SK-N-MC (cell line): ENCODE results near the gene ARFGEF2.

Source experiments
- DNase-seq: peaks from one replicate; pipeline ENCODE4 v3.0.0-alpha.2; 2011; ENCODE audit warnings: low read depth, low spot score
- H3K27ac ChIP-seq: fragments of 200-600 bp; sonication (generic); 2 replicates; pipeline ENCODE4 v1.5.1; 2016; ENCODE audit warnings: mixed run types
- H3K36me3 ChIP-seq: fragments of 200-600 bp; sonication (generic); 2 replicates; pipeline ENCODE4 v1.6.1; 2017; ENCODE audit warnings: antibody characterized with exemption, low read length, mixed read lengths; ENCODE audit not compliant: insufficient read depth
- H3K4me3 ChIP-seq: fragments of 200-600 bp; sonication (generic); 2 replicates; pipeline ENCODE4 v1.5.1; 2016
- H3K9ac ChIP-seq: fragments of 200-600 bp; sonication (generic); 2 replicates; pipeline ENCODE4 v1.8.0; 2017; ENCODE audit warnings: mixed run types, mixed read lengths; ENCODE audit not compliant: insufficient read length
- H3K9me3 ChIP-seq: fragments of 200-600 bp; sonication (generic); 2 replicates; pipeline ENCODE4 v1.6.1; 2017; ENCODE audit warnings: low read depth, mild to moderate bottlenecking, antibody characterized with exemption, low read length, moderate library complexity, mixed read lengths
- EZH2 ChIP-seq: fragments of 200-600 bp; sonication (generic); IDR thresholded peaks from one replicate; pipeline ENCODE4 v1.6.1; 2017; ENCODE audit warnings: antibody characterized with exemption
- FOXP2 ChIP-seq: optimal IDR thresholded peaks from 2 replicates; pipeline ENCODE3; 2011; ENCODE audit warnings: mild to moderate bottlenecking, moderate library complexity; ENCODE audit not compliant: insufficient read depth; ENCODE audit errors: extremely low read length, control extremely low read depth
- POLR2AphosphoS5 ChIP-seq: IDR thresholded peaks from 2 replicates; pipeline ENCODE4 v1.6.1; 2012; ENCODE audit warnings: mild to moderate bottlenecking, low read depth, low read length, borderline replicate concordance

Gene ARFGEF2

DNA sequence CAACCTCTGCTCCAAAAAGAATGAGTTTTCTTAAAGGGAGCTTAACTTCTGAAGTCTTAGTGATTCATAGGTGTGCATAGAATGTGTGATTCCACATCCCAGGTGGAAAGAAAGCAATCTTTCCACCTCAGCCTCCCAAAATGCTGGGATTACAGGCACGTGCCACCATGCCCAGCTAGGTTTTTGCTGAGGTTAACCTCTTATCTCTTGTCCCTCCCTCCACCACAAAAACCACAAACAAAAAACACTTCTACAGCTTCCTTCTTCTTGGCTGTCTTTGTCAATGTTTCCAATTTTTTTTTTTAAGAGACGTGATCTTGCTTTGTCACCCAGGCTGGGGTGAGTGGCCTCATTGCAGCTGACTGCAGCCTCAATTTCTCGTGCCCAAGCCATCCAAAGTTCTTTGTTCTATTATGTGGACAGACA lies 116.5 kb downstream of the ARFGEF2 start:
- peaks cover 20% of the 10 kb centered on the region for H3K36me3 ChIP-seq
- TF ChIP-seq POLR2AphosphoS5 = no peak
- no peak for TF ChIP-seq EZH2
- no peak for TF ChIP-seq FOXP2
- DNase-seq = no peak
- H3K27ac ChIP-seq = no peak overlapping the region
- H3K4me3 ChIP-seq = no peak overlapping the region
- no peak overlapping the region for H3K9ac ChIP-seq
- H3K9me3 ChIP-seq = no peaks in the 10 kb centered on the region

DNA sequence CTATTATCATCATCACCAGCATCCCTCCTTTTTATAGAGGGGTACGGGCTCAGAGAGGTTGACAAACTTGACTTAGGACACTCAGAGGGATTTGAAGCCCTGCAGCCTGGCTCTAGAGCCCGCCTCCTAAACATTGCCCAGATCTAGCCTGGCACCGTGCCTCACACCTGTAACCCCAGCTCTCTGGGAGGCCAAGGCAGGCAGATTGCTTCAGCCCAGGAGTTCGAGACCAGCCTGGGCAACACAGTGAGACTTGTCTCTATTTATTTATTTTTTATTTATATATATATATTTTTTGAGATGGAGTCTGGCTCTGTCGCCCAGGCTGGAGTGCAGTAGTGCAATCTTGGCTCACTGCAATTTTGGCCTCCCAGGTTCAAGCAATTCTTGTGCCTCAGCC lies 118.3 kb downstream of the ARFGEF2 start:
- TF ChIP-seq EZH2 (no peak), POLR2AphosphoS5 (no peak), FOXP2 (no peak)
- H3K27ac ChIP-seq = no peak overlapping the region
- no peak overlapping the region for H3K4me3 ChIP-seq
- no peak for DNase-seq
- peaks cover 4% of the 10 kb centered on the region; the same call in 1 of the 2 replicates for H3K36me3 ChIP-seq
- H3K9ac ChIP-seq = no peak overlapping the region
- H3K9me3 ChIP-seq = no peaks in the 10 kb centered on the region

DNA sequence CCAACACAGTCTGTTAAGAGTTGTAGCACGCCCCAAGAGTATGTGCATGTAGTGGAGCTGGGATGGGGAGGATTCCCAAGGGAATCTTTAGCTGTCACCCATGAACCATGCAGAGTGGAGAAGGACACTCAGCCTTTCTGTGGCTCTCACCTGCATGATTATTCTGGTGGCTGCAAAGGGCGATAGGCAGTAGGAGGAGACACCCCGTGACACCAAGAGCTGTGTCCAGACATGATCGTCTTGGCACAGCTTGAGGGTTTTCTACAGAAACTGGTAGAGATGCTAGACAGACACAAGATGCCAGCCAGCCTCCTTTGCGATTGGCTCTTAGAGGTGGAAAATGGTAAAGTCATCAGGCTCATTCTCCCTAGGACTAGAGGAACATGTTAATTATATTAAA lies 121.5 kb downstream of the ARFGEF2 start:
- TF ChIP-seq FOXP2 (no peak), POLR2AphosphoS5 (no peak), EZH2 (no peak)

DNA sequence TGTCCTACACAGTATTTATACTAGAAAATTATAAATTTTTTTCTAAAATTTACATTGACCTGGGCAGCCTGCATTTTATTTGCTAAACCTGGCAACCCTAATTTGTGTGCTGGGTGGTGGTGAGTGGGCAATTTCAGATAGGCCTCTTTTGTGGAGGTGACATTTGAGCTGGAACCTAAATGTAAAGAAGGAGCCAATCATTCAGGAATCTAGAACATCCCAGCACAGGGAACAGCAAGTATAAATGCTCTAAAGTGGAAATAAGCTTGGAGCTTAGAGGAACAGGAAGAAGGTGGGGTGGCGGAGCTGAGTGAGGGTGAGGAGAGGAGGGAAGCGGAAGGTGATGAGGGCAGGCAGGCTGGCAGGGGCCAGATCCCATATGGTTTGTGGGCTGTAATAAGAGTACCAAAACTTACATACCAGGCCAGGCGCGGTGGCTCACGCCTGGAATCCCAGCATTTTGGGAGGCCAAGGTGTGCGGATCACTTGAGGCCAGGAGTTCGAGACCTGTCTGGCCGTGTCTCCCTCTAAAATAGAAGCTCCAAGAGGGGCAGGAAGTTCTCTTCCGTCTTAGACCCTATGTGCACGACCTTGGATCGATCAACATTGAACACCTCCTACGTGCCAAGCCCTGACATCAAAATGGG lies 124.1 kb downstream of the ARFGEF2 start:
- peak overlapping the region; percentile 100 for H3K4me3 ChIP-seq
- H3K36me3 ChIP-seq = peaks cover 28% of the 10 kb centered on the region
- peak overlapping the region; percentile 85 for H3K27ac ChIP-seq
- no peaks in the 10 kb centered on the region for H3K9me3 ChIP-seq
- no peak for TF ChIP-seq POLR2AphosphoS5
- TF ChIP-seq FOXP2 = no peak
- TF ChIP-seq EZH2 = no peak
- H3K9ac ChIP-seq = peak overlapping the region; percentile 99
- DNase-seq = no peak

More for the DNA sequence above, 121.5 kb downstream of the ARFGEF2 start:
- H3K9ac ChIP-seq = no peak overlapping the region
- H3K36me3 ChIP-seq = peaks cover 4% of the 10 kb centered on the region
- H3K4me3 ChIP-seq = no peak overlapping the region
- H3K27ac ChIP-seq = no peak overlapping the region
- no peaks in the 10 kb centered on the region for H3K9me3 ChIP-seq
- DNase-seq = no peak

DNA sequence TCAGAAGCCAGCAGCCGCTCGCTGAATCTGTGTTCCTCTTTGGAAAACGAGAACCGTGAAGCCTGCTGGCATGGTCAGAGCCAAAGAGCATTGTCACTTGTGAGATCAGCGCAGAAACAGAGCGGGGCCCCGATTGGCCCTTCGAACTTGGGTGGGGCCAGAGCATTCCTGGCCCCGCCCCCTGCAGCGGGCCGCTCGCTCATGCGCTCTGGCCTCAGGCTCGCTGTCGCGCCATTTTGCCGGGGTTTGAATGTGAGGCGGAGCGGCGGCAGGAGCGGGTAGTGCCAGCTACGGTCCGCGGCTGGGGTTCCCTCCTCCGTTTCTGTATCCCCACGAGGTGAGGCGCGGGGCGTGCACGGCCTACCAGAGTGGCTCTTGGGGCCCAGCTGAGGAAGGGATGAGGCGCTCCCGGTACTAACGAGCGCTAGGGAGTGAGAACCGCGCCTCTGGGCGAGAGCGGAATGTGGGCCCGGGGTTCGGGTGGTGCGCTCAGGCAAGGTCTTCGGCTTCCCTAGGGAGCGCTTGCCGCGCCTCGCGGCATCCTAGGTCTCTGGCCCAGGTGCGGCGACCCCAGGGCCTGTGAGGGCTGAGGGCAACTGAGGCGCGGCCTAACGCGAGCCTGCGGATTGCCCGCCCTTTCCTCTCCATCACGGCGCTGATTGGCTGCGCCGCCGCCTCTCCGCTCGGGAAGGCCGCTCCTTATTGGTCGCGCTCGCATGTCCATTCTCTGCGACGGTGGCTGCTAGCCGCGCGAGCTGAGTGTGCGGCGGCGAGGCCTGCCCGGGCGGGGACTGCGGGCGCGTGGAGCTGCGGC lies 124.8 kb downstream of the ARFGEF2 start, which contains the start of gene CSE1L:
Gene CSE1L (plus strand): TSS at position 226 of the 814 bp plus-strand sequence. CDS start 12,152 bp downstream, outside the sequence.
- peak; percentile 77 for DNase-seq
- Histone ChIP-seq H3K9me3 (no peaks in the 10 kb centered on the region), H3K27ac (peak within 1 kb of the TSS; percentile 97), H3K9ac (peak within 1 kb of the TSS; percentile 99), H3K36me3 (peaks cover 36% of the 10 kb centered on the region), H3K4me3 (peak within 1 kb of the TSS; percentile 100)
- TF ChIP-seq FOXP2 (no peak), POLR2AphosphoS5 (peak; percentile 94), EZH2 (no peak)

DNA sequence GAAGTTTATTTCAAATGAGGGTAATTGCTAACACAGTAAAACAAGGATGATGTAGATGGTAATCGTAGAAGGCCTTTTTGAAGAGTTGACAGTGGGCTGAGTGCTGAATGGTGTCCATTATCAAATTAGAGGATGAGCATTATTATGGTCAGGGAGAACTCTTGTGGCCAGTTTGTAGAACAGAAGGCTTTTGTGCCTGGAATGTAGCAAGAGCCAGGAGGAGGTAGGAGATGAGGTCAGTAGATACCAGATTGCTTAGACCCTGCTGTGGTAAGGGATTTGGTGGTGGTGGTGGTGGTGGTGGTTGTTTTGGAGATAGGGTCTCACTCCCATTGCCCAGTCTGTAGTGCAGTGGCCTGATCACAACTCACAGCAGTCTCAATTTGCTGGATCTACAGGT lies 130.8 kb downstream of the ARFGEF2 start:
- Histone ChIP-seq H3K9me3 (no peaks in the 10 kb centered on the region), H3K4me3 (no peak overlapping the region), H3K27ac (peak overlapping the region; percentile 49; the same call in 1 of the 2 replicates), H3K9ac (no peak overlapping the region), H3K36me3 (peaks cover 78% of the 10 kb centered on the region)
- DNase-seq = no peak
- no peak for TF ChIP-seq POLR2AphosphoS5
- no peak for TF ChIP-seq FOXP2
- TF ChIP-seq EZH2 = no peak

DNA sequence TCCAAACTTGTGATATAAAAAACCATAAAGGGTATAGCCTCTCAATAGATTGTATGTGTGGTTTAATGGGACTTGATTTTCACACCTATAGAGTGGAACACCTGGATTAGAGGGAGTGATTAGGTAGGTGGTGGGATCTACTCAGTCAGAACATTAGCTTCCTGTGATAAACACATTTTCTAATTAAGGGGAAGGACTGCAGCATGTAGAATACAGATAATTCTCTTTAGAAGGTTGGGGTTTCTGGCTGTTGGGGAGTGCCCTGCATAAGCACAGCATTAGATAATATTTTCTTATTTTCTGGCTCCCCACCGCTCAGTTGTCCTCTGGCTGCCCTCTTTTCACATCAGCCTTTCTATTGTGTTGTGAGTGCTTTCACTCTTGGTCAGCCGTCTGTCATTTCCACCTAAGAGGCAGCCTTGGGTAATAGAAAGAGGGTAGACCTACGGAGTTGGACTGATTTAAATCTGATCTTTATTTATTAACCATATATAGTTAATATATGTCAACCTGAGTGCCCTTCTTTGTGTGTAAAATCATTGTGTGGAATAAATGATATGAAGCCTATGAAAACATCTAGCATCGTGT lies 132.6 kb downstream of the ARFGEF2 start:
- H3K36me3 ChIP-seq = peaks cover 81% of the 10 kb centered on the region
- H3K4me3 ChIP-seq = peak overlapping the region; percentile 60
- H3K9ac ChIP-seq = no peak overlapping the region

DNA sequence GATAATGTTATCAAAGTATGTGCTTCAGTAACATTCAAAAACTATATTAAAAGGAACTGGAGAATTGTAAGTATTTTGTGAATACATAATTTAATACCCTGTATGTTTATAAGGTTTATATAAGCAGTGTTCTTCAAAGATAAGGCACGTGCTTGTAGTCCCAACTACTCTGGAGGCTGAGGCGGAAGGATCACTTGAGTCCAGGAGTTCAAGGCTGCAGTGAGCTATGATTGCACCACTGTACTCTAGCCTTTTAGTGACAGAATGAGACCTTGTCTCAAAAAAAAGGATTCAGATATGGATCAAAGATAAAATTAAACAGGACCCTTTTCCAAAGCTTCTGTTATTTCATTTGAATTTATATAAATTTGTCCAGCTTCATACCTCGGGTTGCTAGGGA lies 141.8 kb downstream of the ARFGEF2 start:
- Histone ChIP-seq H3K4me3 (no peak overlapping the region), H3K9ac (no peak overlapping the region), H3K9me3 (no peaks in the 10 kb centered on the region), H3K36me3 (peaks cover 82% of the 10 kb centered on the region), H3K27ac (no peak overlapping the region)
- no peak for TF ChIP-seq POLR2AphosphoS5
- TF ChIP-seq EZH2 = no peak
- TF ChIP-seq FOXP2 = no peak
- DNase-seq = no peak

More for the DNA sequence above, 132.6 kb downstream of the ARFGEF2 start:
- peak overlapping the region; percentile 82 for H3K27ac ChIP-seq
- H3K9me3 ChIP-seq = no peaks in the 10 kb centered on the region
- no peak for TF ChIP-seq EZH2
- TF ChIP-seq FOXP2 = no peak
- TF ChIP-seq POLR2AphosphoS5 = no peak
- no peak for DNase-seq
